GM20431 (cell line): ENCODE measurements around the gene DCBLD2.

Experiments
- in situ Hi-C: fragments of 300-500 bp; cut with MseI, MboI; formaldehyde crosslinking; loops from one replicate; pipeline ENCODE4 v1.15.0; 2020; ENCODE audit warnings: low sequenced_read_pairs; ENCODE audit not compliant: unreplicated experiment

Gene DCBLD2

GRCh38 chr3:98746122-98746521, 155.4 kb downstream of the DCBLD2 start:
- in situ Hi-C loops = no loop called here
